Posterior vena cava (tissue), 2 donors: ENCODE results near the gene CCNE1. TPM values are rescaled to one million over a fixed set of nuclear protein-coding genes. Genes with fewer than 3 reads are reported as not detected.

Source experiments
- DNase-seq: peaks from one replicate; pipeline ENCODE4 v3.0.0-alpha.2; 2020; ENCODE audit warnings: low spot score
- intact Hi-C, 2 donors: fragments of 100-400 bp; cut with DNase I; formaldehyde crosslinking; loops; one replicate each; pipeline versions ENCODE4 v1.14.1 to v1.14.2; 2022 to 2023
- total RNA-seq, 2 donors: library from RNA; stranded (reverse); fragmentation: NEBNext Ultra II Directional; extraction: Animal tissue kit (Norgen Biotek cat#: 25700); gene quantifications; one replicate each; pipeline ENCODE4 v1.2.1, GENCODE V29; 2021
- donor health status: DM: yes; HTN: yes; CAD: no.
- donor health status: DM: yes; HTN: yes; CAD: no.

The CCNE1 gene
- total RNA-seq, 2 donors from 2014 or later, result 0.71 to 1.0 TPM

GRCh38 chr19:29860492-29860891 is 48.7 kb downstream of the CCNE1 start:
- peak; percentile 36 for DNase-seq
- intact Hi-C loops, result no loop called here

DNA sequence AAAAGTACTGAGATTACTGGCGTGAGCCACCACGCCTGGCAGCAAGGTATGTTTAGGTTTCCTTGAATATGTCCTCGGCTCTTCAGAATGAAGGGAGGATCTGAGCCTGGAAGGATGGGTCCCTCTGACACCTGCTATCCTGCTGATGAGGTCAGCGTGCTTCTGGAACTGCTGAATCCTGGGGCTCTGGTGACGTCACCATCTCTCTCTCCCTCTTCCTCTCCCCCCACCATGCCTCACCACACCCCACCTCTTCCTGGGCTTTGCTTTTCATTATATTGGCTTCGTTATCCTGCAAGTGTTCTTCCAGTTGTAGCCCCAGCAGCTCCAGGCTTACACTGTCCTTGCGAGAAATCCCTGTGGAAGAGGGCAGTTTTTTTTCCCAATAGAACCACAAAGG is 49.8 kb downstream of the CCNE1 start:
- intact Hi-C loops, result no loop called here
- no peak for DNase-seq

- peak; percentile 44 for DNase-seq
Observed at GRCh38 chr19:29866011-29866410, 54.2 kb downstream of the CCNE1 start.

GRCh38 chr19:29867984-29868383 is 56.2 kb downstream of the CCNE1 start:
- DNase-seq, result peak; percentile 1
- intact Hi-C loops, result no loop called here

More at GRCh38 chr19:29866011-29866410, 54.2 kb downstream of the CCNE1 start:
- intact Hi-C loops, result no loop called here

DNA sequence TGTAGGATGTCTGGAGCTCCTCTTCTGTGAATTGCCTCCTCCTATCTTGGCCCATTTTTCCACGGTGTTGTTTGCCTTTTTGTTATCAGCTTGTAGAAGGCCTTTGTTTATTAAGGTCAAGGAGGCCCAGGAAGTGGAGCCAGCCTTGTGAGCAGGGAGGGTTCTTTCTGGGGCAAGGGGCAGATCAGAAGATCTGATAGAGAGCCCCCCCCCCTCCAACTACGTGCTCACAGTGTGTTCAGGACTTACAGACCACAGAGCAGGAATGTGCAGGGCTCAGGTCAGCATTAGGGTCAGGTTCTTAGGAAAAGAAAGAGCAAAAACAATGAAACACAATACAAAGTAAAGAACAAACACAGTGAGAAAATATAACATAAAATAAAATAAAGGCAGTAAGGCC is 59.4 kb downstream of the CCNE1 start:
- DNase-seq, result peak; percentile 16
- intact Hi-C loops, result loop anchor here (5.0 to 10.0 kb wide), 3 partner anchors 99 to 784 kb away; no protein-coding TSS in a partner anchor

- peak; percentile 79 for DNase-seq
- intact Hi-C loops, result loop anchor here (5.0 to 10.0 kb wide), 3 partner anchors 100 to 783 kb away; no protein-coding TSS in a partner anchor
Observed at GRCh38 chr19:29872224-29872731, 60.5 kb downstream of the CCNE1 start.

- intact Hi-C loops, result loop anchor here (5.0 to 10.0 kb wide), 3 partner anchors 101 to 782 kb away; no protein-coding TSS in a partner anchor
- peak; percentile 90 for DNase-seq
Observed at GRCh38 chr19:29873024-29873800, 61.4 kb downstream of the CCNE1 start.

Other genes starting within 250 kb of the CCNE1 start
- gene POP4, start 205.7 kb upstream of the CCNE1 start, total RNA-seq, result 10 to 100 TPM; 41.4 to 49.1 TPM
- gene PLEKHF1, start 146.5 kb upstream of the CCNE1 start, total RNA-seq, result 10 to 100 TPM; 20.7 to 21.0 TPM
- 10 to 100 TPM; 26.7 to 29.8 TPM for gene C19orf12, start 96.7 kb upstream of the CCNE1 start, total RNA-seq
- gene URI1, start 130.2 kb downstream of the CCNE1 start, total RNA-seq, result 10 to 100 TPM; 43.1 to 51.1 TPM